Endothelial cell of umbilical vein (primary cell): ENCODE measurements around the gene CGB8. TPM values are rescaled to one million over a fixed set of nuclear protein-coding genes. Genes with fewer than 3 reads are reported as not detected.

Experiments used
- BruUV-seq: library from RNA; stranded (reverse); fragments of 400-500 nt; replicated peaks from 2 replicates; lab custom pipeline; 2021; lab: Mats Ljungman, UMichigan
- CTCF ChIA-PET: fragments of 300-600, 350-600 bp; sonication (Branson Sonifier 250); formaldehyde crosslinking; loops from one replicate; lab custom pipeline; 2021; ENCODE audit warnings: antibody characterized with exemption, inconsistent platforms; lab: Charles Lee
- POLR2A ChIA-PET: fragments of 300-600, 350-600 bp; sonication (Branson Sonifier 250); formaldehyde crosslinking; loops from one replicate; lab custom pipeline; 2021; ENCODE audit warnings: antibody characterized with exemption, inconsistent platforms; lab: Charles Lee
- DNase-seq: peaks from one replicate; pipeline ENCODE4 v3.0.0-alpha.2; 2011; ENCODE audit warnings: low read depth, low spot score
- FAIRE-seq: peaks from 2 replicates; lab custom pipeline; 2011; peaks lifted over from hg19 to GRCh38; lab: Jason Lieb, UNC
- H2AFZ ChIP-seq: 2 replicates; pipeline ENCODE4 v1.6.0; 2012; ENCODE audit warnings: low read depth, low read length, control low read depth, inconsistent platforms
- H3K27ac ChIP-seq: 2 replicates; pipeline ENCODE4 v1.5.1; 2011; ENCODE audit warnings: low read depth, mild to moderate bottlenecking, control low read depth, low read length, moderate library complexity; ENCODE audit not compliant: insufficient read depth
- H3K27me3 ChIP-seq, 2 experiments: 2 replicates each; pipeline versions ENCODE4 v1.6.0 to v1.6.1; 2011; ENCODE audit warnings: low read length in 2 of 2, mixed read lengths in 1 of 2; ENCODE audit not compliant: control insufficient read depth in 2 of 2, insufficient read depth in 2 of 2
- H3K36me3 ChIP-seq, 2 experiments: 2 replicates in 1 of 2; 3 replicates in 1 of 2; pipeline ENCODE4 v1.5.1; 2011; ENCODE audit warnings: low read length in 2 of 2, mild to moderate bottlenecking in 1 of 2, moderate library complexity in 1 of 2; ENCODE audit not compliant: control insufficient read depth in 2 of 2, insufficient read depth in 2 of 2; ENCODE audit errors: extremely low read depth in 1 of 2
- H3K4me1 ChIP-seq: 3 replicates; pipeline ENCODE4 v1.5.1; 2011; ENCODE audit warnings: mild to moderate bottlenecking, low read length; ENCODE audit not compliant: control insufficient read depth, insufficient read depth; ENCODE audit errors: extremely low read depth
- H3K4me2 ChIP-seq: 2 replicates; pipeline ENCODE4 v1.6.1; 2011; ENCODE audit warnings: low read length, control low read depth, mixed read lengths; ENCODE audit not compliant: insufficient read depth
- H3K4me3 ChIP-seq, 3 experiments: fragments of 200-600 bp in 1 of 3; sonication (generic), shearing (Covaris generic) in 1 of 3; replicated peaks in 1 of 3; 2 replicates each; pipeline ENCODE4 v1.5.1; 2011 to 2016; ENCODE audit warnings: control low read depth in 3 of 3, low read length in 3 of 3, mild to moderate bottlenecking in 2 of 3, inconsistent platforms in 1 of 3, low read depth in 1 of 3, moderate library complexity in 1 of 3; ENCODE audit not compliant: insufficient read depth in 1 of 3
- H3K79me2 ChIP-seq: 2 replicates; pipeline ENCODE4 v1.6.0; 2012; ENCODE audit warnings: low read length, inconsistent platforms; ENCODE audit not compliant: control insufficient read depth, insufficient read depth
- H3K9ac ChIP-seq: replicated peaks from 2 replicates; pipeline ENCODE3; 2011; ENCODE audit warnings: low read length, control low read depth; ENCODE audit not compliant: insufficient read depth; ENCODE audit errors: extremely low read depth
- H3K9me1 ChIP-seq: replicated peaks from 3 replicates; pipeline ENCODE4 v1.6.0; 2011; ENCODE audit warnings: mild to moderate bottlenecking, low read length; ENCODE audit not compliant: control insufficient read depth, insufficient read depth; ENCODE audit errors: extremely low read depth
- H3K9me3 ChIP-seq: replicated peaks from 2 replicates; pipeline ENCODE4 v1.5.1; 2012; ENCODE audit warnings: low read length, inconsistent platforms; ENCODE audit not compliant: control insufficient read depth, insufficient read depth
- H4K20me1 ChIP-seq: replicated peaks from 2 replicates; pipeline ENCODE3; 2011; ENCODE audit warnings: mild to moderate bottlenecking, low read length; ENCODE audit not compliant: control insufficient read depth, insufficient read depth; ENCODE audit errors: extremely low read depth
- CTCF ChIP-seq, 2 donors: IDR thresholded peaks; 1 replicate in 1 of 2; 2 replicates in 1 of 2; pipeline ENCODE4 v1.5.1; 2011; ENCODE audit warnings: low read length in 2 of 2, mild to moderate bottlenecking in 2 of 2, moderate library complexity in 2 of 2, control low read depth in 1 of 2, inconsistent platforms in 1 of 2, low read depth in 1 of 2; ENCODE audit not compliant: insufficient read depth in 1 of 2; ENCODE audit errors: extremely low read depth in 1 of 2
- EZH2 ChIP-seq: IDR thresholded peaks from 2 replicates; pipeline ENCODE4 v1.6.1; 2012; ENCODE audit warnings: borderline replicate concordance, low read depth, mild to moderate bottlenecking, moderate library complexity, low read length, inconsistent platforms; ENCODE audit not compliant: severe bottlenecking
- FOS ChIP-seq: IDR thresholded peaks from 2 replicates; pipeline ENCODE4 v1.6.1; 2011; ENCODE audit warnings: mild to moderate bottlenecking, low read length, moderate library complexity, borderline replicate concordance; ENCODE audit not compliant: insufficient read depth
- GATA2 ChIP-seq: IDR thresholded peaks from 2 replicates; pipeline ENCODE4 v1.7.0; 2011; ENCODE audit warnings: low read depth, mild to moderate bottlenecking, moderate library complexity, mixed read lengths, low read length; ENCODE audit not compliant: insufficient read length, insufficient read depth
- JUN ChIP-seq: IDR thresholded peaks from 2 replicates; pipeline ENCODE4 v1.6.1; 2011; ENCODE audit warnings: borderline replicate concordance, low read depth; ENCODE audit not compliant: insufficient read length, insufficient read depth
- MAX ChIP-seq: IDR thresholded peaks from 2 replicates; pipeline ENCODE4 v1.6.1; 2011; ENCODE audit not compliant: insufficient read depth, insufficient read length
- MYC ChIP-seq: IDR thresholded peaks from one replicate; pipeline ENCODE4 v1.6.1; 2011; ENCODE audit warnings: mild to moderate bottlenecking, low read depth, low read length
- POLR2A ChIP-seq: IDR thresholded peaks from 2 replicates; pipeline ENCODE4 v1.6.1; 2012; ENCODE audit warnings: low read depth, mild to moderate bottlenecking, control low read depth, low read length
- POLR2AphosphoS5 ChIP-seq: IDR thresholded peaks from 2 replicates; pipeline ENCODE4 v1.6.1; 2012; ENCODE audit warnings: low read depth, mild to moderate bottlenecking, control low read depth, low read length, moderate library complexity; ENCODE audit not compliant: insufficient read depth
- dilution Hi-C: fragments of 300-500 bp; cut with MboI; formaldehyde crosslinking; loops from one replicate; pipeline ENCODE4 v1.15.0; 2019; ENCODE audit warnings: low sequenced_read_pairs; ENCODE audit not compliant: extremely low pct_ligation_motif_present
- intact Hi-C: fragments of 100-400 bp; cut with micrococcal nuclease; formaldehyde crosslinking; loops from one replicate; pipeline ENCODE4 v1.10.0; 2022
- polyA plus RNA-seq, 4 experiments: library from polyadenylated mRNA; depleted of rRNA in 3 of 4; stranded (reverse) in 3 of 4; unstranded in 1 of 4; fragments of >200 nt; gene quantifications; 2 replicates each; pipeline versions ENCODE4 v1.2.1 to v1.2.3, GENCODE V29; 2011 to 2012; ENCODE audit warnings: missing spikeins in 1 of 4
- total RNA-seq: library from RNA; stranded (reverse); gene quantifications from 2 replicates; pipeline ENCODE4 v1.2.3, GENCODE V29; 2021

Gene CGB8
- total and polyA plus RNA-seq, 2 donors (not counting 3 experiments of a cell fraction or from before 2014, with no cell fraction given), result not detected

GRCh38 chr19:49020342-49020741, 28.6 kb downstream of the CGB8 start:
- no peak overlapping the region for H3K27ac ChIP-seq
- intact Hi-C loops, result no loop called here
- no peak for TF ChIP-seq GATA2
- TF ChIP-seq MYC, result no peak
- no peak for TF ChIP-seq EZH2
- no peak for TF ChIP-seq FOS
- no peak for TF ChIP-seq JUN
- TF ChIP-seq MAX, result no peak
- no peak for TF ChIP-seq POLR2A
- TF ChIP-seq CTCF (IDR thresholded peaks at IDR 0.05; ENCODE audit: extremely low read depth in 1 of 2, insufficient read depth in 1 of 2, low read depth in 1 of 2, low read length in 2 of 2), result no peak
- TF ChIP-seq POLR2AphosphoS5, result no peak
- H3K4me1 ChIP-seq, result peaks cover 10% of the 10 kb centered on the region
- no peak overlapping the region for H3K4me3 ChIP-seq
- ChIA-PET CTCF (interaction anchor here (0.8 to 5.4 kb wide), 4 partner anchors 12 to 25 kb away, joined by 3 to 37 read pairs (median 6); no protein-coding TSS in a partner anchor), POLR2A (no interaction called here)
- DNase-seq, result no peak
- BruUV-seq, result no TSS peak
- dilution Hi-C loops, result no loop called here
- no peaks in the 10 kb centered on the region for H3K9me1 ChIP-seq
- no peaks in the 10 kb centered on the region for H3K9me3 ChIP-seq
- H3K27me3 ChIP-seq, result peaks cover 0 to 5% of the 10 kb centered on the region in 2 experiments
- no peaks in the 10 kb centered on the region for H4K20me1 ChIP-seq
- no peak overlapping the region for H3K4me2 ChIP-seq
- H3K36me3 ChIP-seq, result peaks cover 0 to 6% of the 10 kb centered on the region in 2 experiments
- H3K9ac ChIP-seq, result no peak overlapping the region
- FAIRE-seq, result no peak
- no peaks in the 10 kb centered on the region for H3K79me2 ChIP-seq
- no peak overlapping the region for H2AFZ ChIP-seq
